Stimulated activated CD8-positive, alpha-beta memory T cell treated with anti-CD3 and anti-CD28 coated beads, Interleukin-12 subunit alpha, Interleukin-12 subunit beta, amount 100 ng/mL, for 1 hour (primary cell): ENCODE measurements around the gene TECPR1.
"Not testable (repeated sequence)": the region's sequence is repeated elsewhere in the genome, so short reads cannot be mapped to it uniquely, and the experiment has no call there.

Experiments
- DNase-seq: peaks from one replicate; pipeline ENCODE4 v3.0.0-alpha.2; 2020; ENCODE audit warnings: low read depth

The TECPR1 gene

GRCh38 chr7:98227939-98228338 lies 24.1 kb downstream of the TECPR1 start:
- no peak for DNase-seq

DNA sequence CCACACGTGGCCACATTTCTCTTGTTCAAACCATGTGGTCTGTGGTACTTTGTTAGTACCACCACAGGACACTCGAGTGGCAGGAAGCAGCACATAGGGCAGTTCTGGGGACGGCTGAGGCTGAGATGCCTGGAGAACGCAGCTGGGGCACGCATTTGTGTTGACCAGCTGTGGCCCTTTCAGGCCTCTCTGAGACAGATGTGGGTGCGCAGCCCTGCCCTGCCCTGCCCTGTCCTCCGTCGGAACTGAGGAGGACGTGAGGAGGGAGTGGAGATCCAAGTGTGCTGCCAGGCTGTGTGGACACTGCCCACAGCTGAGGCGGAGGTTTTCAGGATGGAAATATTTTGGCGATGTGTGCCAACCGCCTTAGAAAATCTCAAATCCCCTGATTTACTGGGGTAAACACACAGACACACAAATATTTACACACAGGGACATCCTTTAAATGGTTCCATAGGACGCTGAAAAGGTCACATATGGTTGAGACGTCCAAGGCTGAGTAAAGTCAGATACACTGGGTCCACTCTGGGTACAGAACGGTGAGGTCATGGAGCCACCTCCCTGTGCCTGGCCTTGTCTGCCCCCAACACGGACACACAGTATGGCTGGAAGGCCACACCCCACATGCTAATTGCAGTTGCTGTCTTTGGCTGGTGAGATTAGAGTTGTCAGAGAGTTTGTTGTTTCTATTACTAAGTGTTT lies 26.0 kb downstream of the TECPR1 start:
- DNase-seq = no peak

- no peak for DNase-seq
Observed at GRCh38 chr7:98224701-98225181, 27.3 kb downstream of the TECPR1 start.

- no peak for DNase-seq
Observed at GRCh38 chr7:98223898-98224700, 27.9 kb downstream of the TECPR1 start.

- DNase-seq = no peak
Observed at GRCh38 chr7:98223351-98223897, 28.6 kb downstream of the TECPR1 start.

GRCh38 chr7:98222533-98223195 lies 29.4 kb downstream of the TECPR1 start:
- no peak for DNase-seq

DNA sequence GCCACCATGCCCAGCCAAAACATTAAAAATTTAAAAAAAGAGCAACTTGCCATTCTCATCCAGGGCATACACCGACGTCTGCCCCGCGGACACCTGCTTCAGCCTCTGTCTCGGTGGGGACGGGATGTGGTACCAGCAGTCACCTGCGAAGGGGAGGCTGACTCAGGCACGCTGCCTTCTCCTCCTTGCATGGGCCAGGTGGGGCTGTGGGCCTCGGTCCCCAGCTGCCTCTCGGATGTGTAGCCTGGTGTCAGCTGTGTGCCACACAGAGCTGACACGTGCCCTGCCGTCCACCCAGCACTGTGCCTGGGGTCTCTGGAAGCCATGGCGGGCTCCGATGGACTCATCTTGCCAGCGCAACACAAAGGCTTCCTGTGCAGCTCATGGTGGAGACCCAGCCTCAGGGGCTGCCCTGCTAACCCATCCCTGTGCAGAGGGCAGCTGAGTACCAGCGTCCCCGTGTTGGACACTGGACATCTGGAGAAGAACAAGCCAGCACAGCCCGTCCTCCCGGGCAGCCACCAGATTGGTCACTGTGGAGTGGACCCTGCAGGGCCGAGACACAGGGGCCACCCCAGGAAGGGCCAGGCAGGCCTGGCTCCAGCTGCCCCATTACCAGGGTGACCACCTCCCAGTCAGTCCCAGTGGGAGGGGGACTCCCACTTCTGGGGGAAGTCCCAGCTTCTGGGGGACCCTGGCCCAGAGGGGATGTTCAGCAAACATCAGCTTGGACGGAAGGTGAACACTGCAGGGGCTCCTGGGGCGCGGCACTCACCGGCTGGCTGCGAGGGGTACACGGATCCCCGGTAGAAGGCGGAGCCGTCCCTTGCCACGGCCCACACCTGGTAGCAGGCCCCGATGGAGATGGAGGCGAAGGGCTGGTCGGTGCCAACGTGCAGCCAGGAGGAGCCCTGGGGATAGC lies 30.2 kb downstream of the TECPR1 start:
- DNase-seq = no peak

GRCh38 chr7:98219382-98219781 lies 32.6 kb downstream of the TECPR1 start:
- not testable (repeated sequence) for DNase-seq

DNA sequence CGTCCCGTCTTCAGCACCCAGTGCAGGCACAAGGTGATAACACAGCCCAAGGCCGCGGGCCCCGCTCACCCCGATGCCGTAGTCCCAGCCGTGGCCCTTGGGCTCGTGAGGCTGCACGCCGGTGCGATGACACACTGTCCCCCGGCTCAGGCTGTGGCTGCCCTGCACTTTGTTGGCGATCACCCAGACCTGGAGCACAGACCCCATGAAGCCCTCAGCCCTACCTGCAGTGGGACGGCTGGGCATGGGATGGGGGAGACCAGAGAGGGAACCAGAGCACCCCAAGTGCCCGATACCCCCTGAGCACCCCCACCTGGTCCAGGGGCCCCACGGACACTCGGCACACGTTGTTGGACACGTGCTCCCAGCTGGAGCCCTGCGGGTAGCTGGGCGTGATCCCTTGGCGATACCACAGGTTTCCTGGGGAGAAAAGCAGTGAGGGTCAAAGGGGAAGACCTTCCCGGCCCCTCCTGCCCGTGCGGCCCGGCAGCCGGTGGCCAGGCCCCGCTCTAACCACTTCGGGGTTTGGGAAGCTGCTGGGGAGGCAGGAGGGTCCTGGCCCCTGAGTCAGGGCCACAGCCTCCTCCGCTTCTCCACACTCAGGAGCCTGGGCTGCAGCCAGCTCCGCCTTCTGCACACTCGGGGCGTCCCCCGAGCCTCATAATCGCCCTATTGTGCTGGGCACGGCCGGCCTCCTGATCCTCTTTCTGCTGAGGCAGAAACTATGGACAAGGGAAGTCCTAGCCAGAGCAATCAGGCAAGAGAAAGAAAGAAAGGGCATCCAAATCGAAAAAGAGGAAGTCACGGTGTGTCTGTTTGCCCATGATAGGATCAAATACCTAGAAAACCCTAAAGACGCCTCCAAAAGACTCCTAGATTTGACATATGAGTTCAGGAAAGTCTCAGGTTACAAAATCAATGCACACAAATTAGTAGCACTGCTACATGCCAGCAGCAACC lies 34.1 kb downstream of the TECPR1 start:
- DNase-seq = no peak

DNA sequence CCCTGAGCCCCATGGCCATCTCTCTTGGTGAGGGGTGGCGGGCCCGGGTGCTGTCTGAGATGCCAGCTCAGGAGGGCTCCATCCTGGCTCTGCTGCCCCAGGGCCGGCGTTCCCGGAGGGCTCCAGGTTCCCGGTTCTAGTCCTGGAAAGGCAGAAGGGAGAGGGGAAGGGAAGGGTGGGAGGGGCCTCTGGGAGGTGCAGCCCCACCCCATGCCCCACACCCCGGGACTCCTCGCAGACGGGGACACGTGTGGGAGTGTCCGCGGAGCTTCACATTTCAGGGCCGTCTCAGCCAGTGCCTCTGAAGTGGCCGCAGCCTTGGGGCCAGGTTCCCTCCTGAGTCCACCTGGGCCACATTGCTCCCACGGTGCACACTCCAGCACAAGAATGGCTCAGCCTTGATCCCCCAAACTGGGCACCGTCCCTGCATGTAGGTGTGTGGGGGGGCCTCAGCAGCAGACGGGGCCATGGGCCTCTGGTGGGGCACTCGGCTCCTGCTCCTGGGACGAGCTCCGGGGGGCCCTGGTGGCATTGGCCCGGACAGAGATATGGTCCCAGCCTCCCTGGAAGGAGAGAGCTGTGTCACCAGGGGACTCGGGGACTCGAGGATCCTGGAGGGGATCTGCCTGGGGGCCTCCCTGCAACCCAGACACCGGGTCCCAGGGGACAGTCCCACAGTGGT lies 35.0 kb downstream of the TECPR1 start:
- no peak for DNase-seq

DNA sequence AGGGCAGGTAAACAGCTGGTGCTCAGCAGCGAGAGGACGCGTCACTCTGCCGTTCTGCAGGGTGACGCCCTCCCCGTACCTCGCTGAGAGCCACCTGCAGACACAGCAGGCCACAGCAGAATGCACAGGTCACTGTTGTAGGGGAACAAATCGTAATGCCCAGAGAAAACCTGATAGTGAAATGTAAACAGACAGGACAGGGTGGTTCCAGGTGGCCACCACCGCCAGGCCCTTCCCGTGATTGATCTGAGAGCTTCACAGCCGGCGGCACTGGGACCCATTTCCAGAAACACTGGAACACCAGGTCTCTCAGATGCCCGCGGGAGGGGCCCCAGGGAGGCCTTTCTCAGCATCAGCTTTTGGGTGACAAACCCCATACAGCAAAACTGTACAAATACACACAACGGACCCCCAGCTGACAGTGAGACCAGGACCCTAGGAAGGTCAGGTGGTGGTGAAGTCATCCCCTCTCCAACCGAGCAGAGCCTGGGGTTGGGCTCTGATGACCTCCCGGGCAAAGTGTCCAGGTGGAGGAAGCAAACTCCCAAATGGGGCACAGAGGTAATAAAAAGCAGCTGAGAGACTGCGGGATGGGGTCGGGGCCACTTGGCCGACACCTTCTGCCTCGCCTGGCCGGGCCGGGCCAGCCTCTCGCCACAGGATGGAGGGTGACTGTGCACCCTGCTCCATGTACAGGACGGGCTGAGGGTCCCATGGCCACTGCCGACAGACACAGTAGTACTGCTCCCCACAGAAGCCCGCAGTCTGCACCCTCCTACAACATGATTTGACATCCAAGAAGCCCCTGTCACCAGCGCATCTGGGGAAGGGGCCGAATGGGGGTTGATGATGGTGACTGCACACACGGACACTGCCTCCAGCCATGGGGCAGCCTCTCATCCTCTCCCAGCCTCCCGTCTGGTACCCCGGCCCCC lies 36.2 kb downstream of the TECPR1 start:
- no peak for DNase-seq

- no peak for DNase-seq
Observed at GRCh38 chr7:98214811-98215321, 37.2 kb downstream of the TECPR1 start.

DNA sequence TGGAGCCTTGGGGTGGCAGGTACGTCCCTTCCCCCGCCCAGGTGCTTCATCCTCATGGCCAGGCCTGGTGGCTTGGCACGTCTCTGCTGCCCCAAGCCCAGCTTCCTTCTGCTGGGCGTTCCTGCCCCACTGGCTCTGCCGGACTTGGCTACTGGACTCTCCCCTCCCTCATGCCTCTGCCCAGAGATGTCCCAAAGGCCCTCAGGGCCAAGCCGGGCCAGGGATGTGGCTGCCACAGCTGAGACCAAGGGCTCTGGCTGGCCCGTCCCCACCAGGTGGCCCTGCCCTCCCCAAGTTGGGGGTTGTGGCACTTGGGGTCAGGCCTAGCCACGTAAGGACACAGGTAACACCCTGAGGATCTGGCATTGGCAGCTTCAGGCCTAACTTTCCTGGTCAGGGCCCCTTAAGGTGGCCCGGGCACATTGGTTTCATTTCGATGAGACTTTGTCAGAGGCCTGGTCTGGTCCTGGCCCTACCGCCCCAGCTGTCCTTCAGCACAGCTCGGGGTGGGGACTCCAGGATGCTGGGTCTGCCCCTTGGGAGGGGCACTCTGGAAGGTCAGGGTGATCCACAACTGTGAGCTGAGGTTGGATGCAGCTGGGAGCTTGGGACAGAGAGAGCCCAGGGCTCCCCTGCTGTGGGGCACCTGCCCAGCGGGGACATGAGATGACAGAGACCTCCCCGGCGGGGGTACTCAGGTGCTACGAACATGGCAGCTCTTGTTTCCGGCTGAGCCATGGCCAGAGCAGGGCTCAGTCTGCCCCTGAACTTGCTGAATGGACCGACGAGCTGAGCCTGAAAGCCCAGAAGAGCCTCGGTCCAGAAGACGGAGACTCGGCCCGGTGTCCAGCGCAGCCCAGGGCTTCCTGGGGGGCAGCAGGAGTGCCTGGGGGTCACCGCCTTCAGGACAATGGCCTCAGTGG lies 37.9 kb downstream of the TECPR1 start:
- DNase-seq = no peak

GRCh38 chr7:98213296-98213887 lies 38.6 kb downstream of the TECPR1 start:
- no peak for DNase-seq

- DNase-seq = no peak
Observed at GRCh38 chr7:98212532-98213041, 39.4 kb downstream of the TECPR1 start.

DNA sequence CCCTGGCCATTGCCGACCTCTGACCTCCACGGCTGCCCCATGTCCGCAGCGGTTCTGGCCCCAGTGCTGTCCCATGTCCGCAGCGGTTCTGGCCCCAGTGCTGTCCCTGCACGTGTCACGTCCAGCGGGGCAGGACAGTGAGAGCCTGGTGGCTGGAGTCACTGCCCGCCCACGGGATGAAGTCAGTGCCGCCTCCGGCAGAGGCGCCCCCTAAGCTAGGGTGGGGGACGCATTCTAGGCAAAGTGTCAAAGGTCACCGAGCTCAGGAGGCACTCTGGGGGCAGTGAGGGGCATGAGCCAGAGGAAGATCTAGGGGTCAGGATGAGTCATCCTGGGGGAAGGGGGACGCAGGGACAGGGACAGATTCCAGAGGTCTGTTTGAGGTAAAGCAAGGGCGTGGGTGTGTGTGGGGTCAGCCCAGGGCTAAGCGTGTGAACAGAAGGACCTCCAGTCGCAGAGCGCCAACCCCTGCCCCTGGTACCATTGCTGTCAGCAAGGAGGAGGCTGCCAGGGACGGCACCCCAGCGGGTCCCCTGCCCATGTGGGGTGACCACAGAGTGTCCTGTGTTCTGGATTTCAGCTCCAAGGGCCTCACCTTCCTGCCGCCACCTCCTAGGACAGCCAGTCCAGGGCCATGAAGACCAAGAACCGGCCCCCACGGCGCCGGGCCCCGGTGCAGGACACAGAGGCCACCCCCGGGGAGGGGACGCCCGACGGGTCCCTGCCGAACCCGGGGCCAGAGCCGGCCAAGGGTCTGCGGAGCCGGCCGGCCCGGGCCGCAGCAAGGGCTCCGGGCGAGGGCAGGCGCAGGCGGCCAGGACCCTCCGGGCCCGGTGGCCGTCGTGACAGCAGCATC lies 40.1 kb downstream of the TECPR1 start:
- DNase-seq = no peak
